Retinal pigment epithelial cell (primary cell): Measurements from ENCODE around the gene PSMD5.

ENCODE experiments used
- DNase-seq: peaks from one replicate; pipeline ENCODE4 v3.0.0-alpha.2; 2010; ENCODE audit warnings: low read depth
- H3K4me3 ChIP-seq: 2 replicates; pipeline ENCODE4 v1.5.1; 2011; ENCODE audit warnings: mild to moderate bottlenecking, low read length, control low read depth, moderate library complexity
- TF ChIP-seq, protein P1 (sequence below): conservative IDR thresholded peaks from 2 replicates; pipeline ENCODE4 v1.5.1; 2011; ENCODE audit warnings: low read depth, low read length, control low read depth, inconsistent platforms

Gene PSMD5

DNA sequence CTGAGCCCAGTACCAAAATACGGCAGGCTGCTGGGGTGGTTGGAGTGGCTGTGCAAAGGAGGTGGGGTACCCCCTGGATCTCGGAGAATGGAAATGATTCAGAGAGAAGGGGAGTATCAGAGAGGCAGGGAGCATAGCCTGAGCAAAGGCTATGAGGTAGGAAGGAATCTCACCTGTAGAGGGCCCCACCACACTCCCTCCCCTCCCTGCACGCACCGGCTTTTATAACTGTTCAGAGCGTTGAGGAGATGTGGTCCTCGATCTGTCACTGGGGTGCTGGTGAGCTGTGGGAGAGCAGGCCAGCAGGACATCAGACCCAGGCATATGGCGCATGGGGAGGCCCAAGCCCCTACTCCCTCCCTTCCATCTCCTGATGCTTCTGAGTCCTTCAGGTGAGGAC lies 21.1 kb upstream of the PSMD5 start:
- no peak overlapping the region for H3K4me3 ChIP-seq
- TF ChIP-seq, protein P1, sequence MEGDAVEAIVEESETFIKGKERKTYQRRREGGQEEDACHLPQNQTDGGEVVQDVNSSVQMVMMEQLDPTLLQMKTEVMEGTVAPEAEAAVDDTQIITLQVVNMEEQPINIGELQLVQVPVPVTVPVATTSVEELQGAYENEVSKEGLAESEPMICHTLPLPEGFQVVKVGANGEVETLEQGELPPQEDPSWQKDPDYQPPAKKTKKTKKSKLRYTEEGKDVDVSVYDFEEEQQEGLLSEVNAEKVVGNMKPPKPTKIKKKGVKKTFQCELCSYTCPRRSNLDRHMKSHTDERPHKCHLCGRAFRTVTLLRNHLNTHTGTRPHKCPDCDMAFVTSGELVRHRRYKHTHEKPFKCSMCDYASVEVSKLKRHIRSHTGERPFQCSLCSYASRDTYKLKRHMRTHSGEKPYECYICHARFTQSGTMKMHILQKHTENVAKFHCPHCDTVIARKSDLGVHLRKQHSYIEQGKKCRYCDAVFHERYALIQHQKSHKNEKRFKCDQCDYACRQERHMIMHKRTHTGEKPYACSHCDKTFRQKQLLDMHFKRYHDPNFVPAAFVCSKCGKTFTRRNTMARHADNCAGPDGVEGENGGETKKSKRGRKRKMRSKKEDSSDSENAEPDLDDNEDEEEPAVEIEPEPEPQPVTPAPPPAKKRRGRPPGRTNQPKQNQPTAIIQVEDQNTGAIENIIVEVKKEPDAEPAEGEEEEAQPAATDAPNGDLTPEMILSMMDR: no peak
- no peak for DNase-seq

DNA sequence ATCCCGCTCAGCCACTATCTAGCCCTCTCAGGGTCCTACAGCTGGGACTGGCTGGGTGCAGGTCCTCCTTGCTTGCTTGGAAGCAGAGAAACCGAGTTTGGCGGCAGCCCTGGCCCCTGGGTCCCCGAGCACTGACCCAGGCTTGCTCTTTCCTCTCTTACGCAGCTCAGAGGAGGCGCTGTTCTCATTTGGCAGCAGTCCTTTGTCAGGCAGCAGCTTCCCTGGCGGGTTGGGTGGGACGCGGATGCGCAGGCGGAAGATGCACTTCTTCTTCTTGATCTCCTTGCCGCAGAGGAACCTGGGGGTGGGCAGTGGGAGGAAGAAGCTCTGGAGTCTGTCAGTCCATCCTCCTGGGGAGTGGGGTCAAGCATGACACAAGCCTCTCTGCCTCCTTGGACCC lies 19.7 kb upstream of the PSMD5 start:
- no peak for DNase-seq
- no peak overlapping the region for H3K4me3 ChIP-seq
- TF ChIP-seq, protein P1: no peak

GRCh38 chr9:120861935-120862334 lies 19.2 kb upstream of the PSMD5 start:
- DNase-seq: no peak
- H3K4me3 ChIP-seq: no peak overlapping the region
- TF ChIP-seq, protein P1: no peak

DNA sequence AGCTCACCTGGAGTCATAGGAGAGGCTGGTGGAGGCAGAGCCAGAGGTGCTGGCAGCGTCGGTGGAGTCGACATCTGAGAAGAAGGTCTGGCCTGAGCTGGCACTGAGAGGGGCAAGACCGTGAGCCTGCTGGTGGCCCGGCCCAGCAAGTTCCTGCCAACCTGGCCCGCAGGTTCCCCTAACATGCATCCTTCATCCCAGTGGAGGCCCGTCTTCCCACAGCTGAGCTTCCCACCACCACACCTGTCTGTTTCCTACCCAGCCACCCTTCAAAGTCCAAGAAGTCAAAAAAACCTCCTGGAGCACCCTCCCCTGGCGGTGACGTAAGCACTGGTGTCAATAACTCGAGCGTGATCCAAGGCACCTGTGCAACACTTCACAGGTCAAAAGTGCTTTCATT lies 17.4 kb upstream of the PSMD5 start:
- DNase-seq: no peak
- H3K4me3 ChIP-seq: no peak overlapping the region
- TF ChIP-seq, protein P1: no peak

GRCh38 chr9:120859361-120859760 lies 16.6 kb upstream of the PSMD5 start:
- H3K4me3 ChIP-seq: no peak overlapping the region
- no peak for DNase-seq
- TF ChIP-seq, protein P1: no peak

DNA sequence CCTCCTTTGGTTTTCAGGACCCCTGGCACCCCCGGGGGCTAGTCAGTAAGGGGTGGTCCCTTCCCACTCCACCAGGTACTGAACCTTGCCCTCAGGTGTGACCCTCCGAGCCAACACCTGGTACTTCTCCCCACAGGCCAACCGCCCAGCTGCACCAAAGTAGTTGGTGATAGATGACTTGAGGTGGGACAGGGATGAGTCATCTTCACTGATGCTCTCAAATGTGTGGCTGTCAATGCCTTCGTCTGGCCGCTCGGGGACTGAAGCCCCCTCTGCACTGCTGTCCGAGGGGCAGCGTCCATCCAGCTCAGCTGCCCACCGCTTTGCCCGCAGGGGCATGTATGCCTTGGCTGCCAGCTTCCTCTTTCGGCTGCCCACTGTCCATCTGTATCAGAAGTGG lies 15.2 kb upstream of the PSMD5 start:
- TF ChIP-seq, protein P1: no peak
- no peak for DNase-seq
- no peak overlapping the region for H3K4me3 ChIP-seq

DNA sequence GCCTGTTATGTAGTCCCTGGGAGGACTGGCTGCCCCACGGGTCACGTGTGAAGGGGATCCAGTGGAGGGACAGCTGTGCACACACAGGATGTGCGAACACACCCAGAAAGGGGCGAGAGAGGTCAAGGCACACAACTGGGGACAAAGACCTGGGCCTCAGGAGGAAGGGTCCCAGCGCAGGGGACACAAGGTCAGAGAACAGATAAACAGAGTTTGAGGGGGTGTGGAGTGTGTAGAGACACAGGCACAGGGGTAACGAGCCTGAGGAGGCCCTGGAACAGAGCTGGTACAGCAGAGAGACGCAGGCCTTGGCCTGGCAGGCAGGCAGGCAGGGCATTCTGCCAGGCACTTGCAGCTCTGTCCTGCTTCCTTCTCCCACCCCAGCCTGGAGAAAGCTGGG lies 14.8 kb upstream of the PSMD5 start:
- TF ChIP-seq, protein P1: no peak
- no peak overlapping the region for H3K4me3 ChIP-seq
- DNase-seq: no peak
